GM06990 (cell line): ENCODE results near the gene GLIS2.

Experiments
- DNase-seq: peaks from one replicate; pipeline ENCODE4 v3.0.0-alpha.2; 2011; ENCODE audit not compliant: insufficient read length; ENCODE audit errors: extremely low read depth
- H3K27me3 ChIP-seq: replicated peaks from 2 replicates; pipeline ENCODE4 v1.6.0; 2011; ENCODE audit warnings: low read length; ENCODE audit not compliant: control insufficient read depth, insufficient read depth
- H3K36me3 ChIP-seq: 2 replicates; pipeline ENCODE4 v1.5.1; 2011; ENCODE audit warnings: low read length; ENCODE audit not compliant: control insufficient read depth, insufficient read depth
- H3K4me3 ChIP-seq: replicated peaks from 2 replicates; pipeline ENCODE4 v1.5.1; 2011; ENCODE audit warnings: low read depth, mild to moderate bottlenecking, control low read depth, low read length
- CTCF ChIP-seq: IDR thresholded peaks from 2 replicates; pipeline ENCODE4 v1.5.1; 2011; ENCODE audit warnings: low read length, control low read depth, mild to moderate bottlenecking, inconsistent platforms; ENCODE audit not compliant: insufficient read depth, poor library complexity, severe bottlenecking

GLIS2 gene

GRCh38 chr16:4365014-4365406, 49.1 kb downstream of the GLIS2 start:
- Histone ChIP-seq H3K36me3 (peaks cover 27% of the 10 kb centered on the region), H3K27me3 (no peaks in the 10 kb centered on the region), H3K4me3 (no peak overlapping the region)
- peak; percentile 63 for DNase-seq
- no peak for TF ChIP-seq CTCF

- peaks cover 22% of the 10 kb centered on the region for H3K36me3 ChIP-seq
- DNase-seq = no peak
- TF ChIP-seq CTCF = no peak
- no peaks in the 10 kb centered on the region for H3K27me3 ChIP-seq
- no peak overlapping the region for H3K4me3 ChIP-seq
Measured at GRCh38 chr16:4365615-4366014, 49.7 kb downstream of the GLIS2 start.

- H3K4me3 ChIP-seq = no peak overlapping the region
- peaks cover 19% of the 10 kb centered on the region for H3K36me3 ChIP-seq
- DNase-seq = no peak
- TF ChIP-seq CTCF = no peak
- no peaks in the 10 kb centered on the region for H3K27me3 ChIP-seq
Measured at GRCh38 chr16:4366016-4366415, 50.1 kb downstream of the GLIS2 start.

GRCh38 chr16:4367393-4367856, 51.6 kb downstream of the GLIS2 start:
- no peak for DNase-seq
- Histone ChIP-seq H3K36me3 (peaks cover 9% of the 10 kb centered on the region), H3K4me3 (no peak overlapping the region), H3K27me3 (no peaks in the 10 kb centered on the region; the same call in 1 of the 2 replicates)
- TF ChIP-seq CTCF = no peak

- peaks cover 5% of the 10 kb centered on the region for H3K36me3 ChIP-seq
- no peak for TF ChIP-seq CTCF
- H3K27me3 ChIP-seq = no peaks in the 10 kb centered on the region; the same call in 1 of the 2 replicates
- H3K4me3 ChIP-seq = no peak overlapping the region
- DNase-seq = no peak
Measured at GRCh38 chr16:4369007-4369733, 53.3 kb downstream of the GLIS2 start.
